Adrenal gland (tissue), 5 donors: ENCODE results near the gene ZNF311.

Experiments
- CTCF ChIP-seq, 6 experiments: fragments of 450-650 bp in 4 of 6; fragments of 200-600 bp in 2 of 6; sonication (generic) in 1 of 6; IDR thresholded peaks; 1 replicate in 5 of 6; 2 replicates in 1 of 6; pipeline versions ENCODE4 v1.5.1 to v1.8.0; 2016 to 2021; ENCODE audit warnings: antibody characterized with exemption in 6 of 6, mild to moderate bottlenecking in 2 of 6, moderate library complexity in 1 of 6
- POLR2A ChIP-seq, 2 donors: fragments of 450-650 bp; IDR thresholded peaks; one replicate each; pipeline ENCODE4 v1.6.1; 2017; ENCODE audit warnings: antibody characterized with exemption in 2 of 2, mild to moderate bottlenecking in 2 of 2, moderate library complexity in 1 of 2
- donor health status: DM: no; HTN: no; CAD: no.

DNA sequence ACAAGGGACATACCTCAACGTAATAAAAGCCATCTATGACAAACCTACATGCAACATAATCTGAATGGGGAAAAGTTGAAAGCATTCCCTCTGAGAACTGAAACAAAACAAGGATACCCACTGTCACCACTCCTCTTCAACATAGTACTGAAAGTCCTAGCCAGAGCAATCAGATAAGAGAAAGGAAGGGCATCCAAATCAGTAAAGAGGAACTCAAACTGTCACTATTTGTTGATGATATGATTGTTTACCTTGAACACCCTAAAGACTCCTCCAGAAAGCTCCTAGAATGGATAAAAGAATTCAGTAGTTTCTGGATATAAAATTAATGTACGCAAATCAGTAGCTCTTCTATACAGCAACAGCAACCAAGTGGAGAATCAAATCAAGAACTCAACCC lies 39.4 kb downstream of the ZNF311 start:
- TF ChIP-seq CTCF (IDR thresholded peaks at IDR 0.05) (no peak), POLR2A (IDR thresholded peaks at IDR 0.05) (no peak)
